HL-60 (cell line): ENCODE measurements around the gene COG2.
"Not testable (repeated sequence)": the region's sequence is repeated elsewhere in the genome, so short reads cannot be mapped to it uniquely, and the experiment has no call there.

ENCODE experiments used
- DNase-seq, 2 experiments: peaks; one replicate each; pipeline ENCODE4 v3.0.0-alpha.2; 2010 to 2020; ENCODE audit warnings: low read depth in 1 of 2, low spot score in 1 of 2
- H3K27ac ChIP-seq: fragments of 250-450 bp; sonication (Bioruptor Pico); replicated peaks from 2 replicates; pipeline ENCODE4 v1.5.1; 2020; ENCODE audit warnings: mild to moderate bottlenecking, moderate library complexity
- H3K27me3 ChIP-seq: fragments of 250-450 bp; sonication (Bioruptor Pico); 2 replicates; pipeline ENCODE4 v1.5.1; 2021; ENCODE audit warnings: mild to moderate bottlenecking, moderate library complexity; ENCODE audit not compliant: insufficient read depth, poor library complexity, severe bottlenecking
- H3K4me3 ChIP-seq: replicated peaks from 2 replicates; pipeline ENCODE4 v1.5.1; 2011; ENCODE audit warnings: mild to moderate bottlenecking, control low read depth, low read length; ENCODE audit not compliant: insufficient read depth
- GABPA ChIP-seq: IDR thresholded peaks from 2 replicates; pipeline ENCODE4 v1.6.1; 2012; ENCODE audit warnings: low read depth
- POLR2AphosphoS5 ChIP-seq: IDR thresholded peaks from 2 replicates; pipeline ENCODE4 v1.6.1; 2012; ENCODE audit warnings: low read depth
- REST ChIP-seq: IDR thresholded peaks from 2 replicates; pipeline ENCODE4 v1.6.1; 2012; ENCODE audit warnings: low read depth; ENCODE audit not compliant: insufficient replicate concordance
- SPI1 ChIP-seq: IDR thresholded peaks from 2 replicates; pipeline ENCODE4 v1.6.1; 2012; ENCODE audit warnings: low read depth, mild to moderate bottlenecking, borderline replicate concordance
- TF ChIP-seq, protein P1 (sequence below): IDR thresholded peaks from one replicate; pipeline ENCODE4 v1.5.1; 2011; ENCODE audit warnings: low read length, control low read depth, inconsistent platforms; ENCODE audit not compliant: insufficient read depth

COG2 gene

GRCh38 chr1:230713547-230713914, 71.2 kb downstream of the COG2 start:
- H3K27ac ChIP-seq = no peak overlapping the region
- no peak overlapping the region for H3K4me3 ChIP-seq
- TF ChIP-seq REST = no peak
- TF ChIP-seq POLR2AphosphoS5 = no peak
- no peak for TF ChIP-seq GABPA
- TF ChIP-seq, protein P1, sequence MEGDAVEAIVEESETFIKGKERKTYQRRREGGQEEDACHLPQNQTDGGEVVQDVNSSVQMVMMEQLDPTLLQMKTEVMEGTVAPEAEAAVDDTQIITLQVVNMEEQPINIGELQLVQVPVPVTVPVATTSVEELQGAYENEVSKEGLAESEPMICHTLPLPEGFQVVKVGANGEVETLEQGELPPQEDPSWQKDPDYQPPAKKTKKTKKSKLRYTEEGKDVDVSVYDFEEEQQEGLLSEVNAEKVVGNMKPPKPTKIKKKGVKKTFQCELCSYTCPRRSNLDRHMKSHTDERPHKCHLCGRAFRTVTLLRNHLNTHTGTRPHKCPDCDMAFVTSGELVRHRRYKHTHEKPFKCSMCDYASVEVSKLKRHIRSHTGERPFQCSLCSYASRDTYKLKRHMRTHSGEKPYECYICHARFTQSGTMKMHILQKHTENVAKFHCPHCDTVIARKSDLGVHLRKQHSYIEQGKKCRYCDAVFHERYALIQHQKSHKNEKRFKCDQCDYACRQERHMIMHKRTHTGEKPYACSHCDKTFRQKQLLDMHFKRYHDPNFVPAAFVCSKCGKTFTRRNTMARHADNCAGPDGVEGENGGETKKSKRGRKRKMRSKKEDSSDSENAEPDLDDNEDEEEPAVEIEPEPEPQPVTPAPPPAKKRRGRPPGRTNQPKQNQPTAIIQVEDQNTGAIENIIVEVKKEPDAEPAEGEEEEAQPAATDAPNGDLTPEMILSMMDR = no peak
- TF ChIP-seq SPI1 = no peak
- H3K27me3 ChIP-seq = no peaks in the 10 kb centered on the region
- no peak for DNase-seq

- no peak for TF ChIP-seq GABPA
- no peak for TF ChIP-seq POLR2AphosphoS5
- TF ChIP-seq, protein P1 = no peak
- Histone ChIP-seq H3K27ac (no peak within 1 kb of the TSS), H3K27me3 (no peaks in the 10 kb centered on the region), H3K4me3 (no peak within 1 kb of the TSS)
- DNase-seq = peak in 1 of 2 experiments; percentile 30
Measured at GRCh38 chr1:230713915-230714764, 71.9 kb downstream of the COG2 start, which contains the start of gene AGT. Gene AGT, minus strand, starts transcription at chr1:230714122. Its CDS starts 3,299 bp downstream, at chr1:230710823.

DNA sequence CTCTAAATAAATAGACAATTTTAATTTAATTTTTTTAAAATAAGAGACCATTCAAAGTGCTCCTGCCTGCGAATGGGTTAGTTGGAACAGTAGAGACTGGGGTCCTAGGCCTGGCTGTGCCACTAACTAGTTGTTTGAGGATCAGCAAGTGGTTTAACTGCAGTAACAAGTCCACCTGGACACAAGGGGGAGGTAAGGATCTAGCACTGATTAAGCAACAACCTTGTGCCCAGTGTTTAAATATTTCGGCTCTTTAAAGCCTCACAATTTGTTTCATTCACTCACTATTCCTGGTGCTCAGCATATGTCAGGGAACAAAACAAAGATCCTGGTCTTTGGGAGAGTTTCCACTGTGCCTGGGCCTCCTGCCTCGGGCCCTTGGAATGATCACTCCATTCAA, 73.2 kb downstream of the COG2 start:
- DNase-seq = no peak
- Histone ChIP-seq H3K27me3 (no peaks in the 10 kb centered on the region), H3K4me3 (no peak overlapping the region), H3K27ac (no peak overlapping the region)
- TF ChIP-seq REST (no peak), GABPA (no peak), POLR2AphosphoS5 (no peak), SPI1 (no peak)
- TF ChIP-seq, protein P1 = no peak

DNA sequence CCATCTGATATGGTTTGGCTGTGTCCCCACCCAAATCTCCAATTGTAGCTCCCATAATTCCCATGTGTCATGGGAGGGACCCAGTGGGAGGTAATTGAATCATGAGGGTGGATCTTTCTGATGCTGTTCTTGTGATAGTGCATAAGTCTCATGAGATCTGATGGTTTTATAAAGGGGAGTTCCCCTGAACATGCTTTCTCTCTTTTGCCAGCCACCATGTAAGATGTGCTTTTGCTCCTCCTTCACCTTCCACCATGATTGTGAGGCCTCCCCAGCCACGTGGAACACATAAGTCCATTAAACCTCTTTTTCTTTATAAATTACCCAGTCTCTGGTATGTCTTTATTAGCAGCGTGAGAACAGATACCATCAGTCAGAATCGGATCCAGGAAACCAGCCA, 74.2 kb downstream of the COG2 start:
- not testable (repeated sequence) for DNase-seq, H3K4me3 ChIP-seq, H3K27ac ChIP-seq, H3K27me3 ChIP-seq
